ENCODE data around the gene PRDM16. TPM values are rescaled to one million over a fixed set of nuclear protein-coding genes. Genes with fewer than 3 reads are reported as not detected.

Gene PRDM16
- total RNA-seq, 1 experiment from 2014 or later = 6.1 TPM

GRCh38 chr1:3169665-3170356, 100.8 kb downstream of the PRDM16 start:
- ChIA-PET CTCF (no interaction called here), POLR2A (no interaction called here), RAD21 (ENCODE audit: low non-redundant PET in 1 of 2, low total read pairs in 2 of 2, uncharacterized antibody in 2 of 2, unreplicated experiment in 2 of 2) (no interaction called here)
- ATAC-seq (no peak), DNase-seq (ENCODE audit: low read depth, low spot score) (no peak)
- H3K9me2 ChIP-seq (ENCODE audit: insufficient read depth) = no peaks in the 10 kb centered on the region
- no peak overlapping the region for H2AFZ ChIP-seq (ENCODE audit: low read depth, low read length, poor library complexity, severe bottlenecking)
- H3K9ac ChIP-seq (ENCODE audit: low read length) = no peak overlapping the region
- no peaks in the 10 kb centered on the region; a peak in 1 of 4 replicates for H3K4me1 ChIP-seq (ENCODE audit: control insufficient read depth in 1 of 2, insufficient read depth in 2 of 2, low read length in 2 of 2)
- no peak overlapping the region for H3K27ac ChIP-seq (ENCODE audit: low read depth, low read length)
- intact Hi-C loops (cut with micrococcal nuclease) = no loop called here
- TF ChIP-seq CEBPB (IDR thresholded peaks at IDR 0.05; ENCODE audit: low read depth) (no peak), POLR2AphosphoS5 (IDR thresholded peaks at IDR 0.05; ENCODE audit: low read depth, low read length) (no peak), EGR1 (IDR thresholded peaks at IDR 0.05; ENCODE audit: low read depth) (no peak), YY1 (IDR thresholded peaks at IDR 0.05; ENCODE audit: extremely low read depth, insufficient replicate concordance, low read depth, low read length) (no peak), SIN3A (IDR thresholded peaks at IDR 0.05; ENCODE audit: low read depth) (no peak), EZH2 (IDR thresholded peaks at IDR 0.05) (no peak), ZFX (IDR thresholded peaks at IDR 0.05) (no peak), ZNF274 (IDR thresholded peaks at IDR 0.05; ENCODE audit: low read depth, low read length) (no peak), JUND (IDR thresholded peaks at IDR 0.05) (no peak), ATF3 (IDR thresholded peaks at IDR 0.05) (no peak), CTCF (IDR thresholded peaks at IDR 0.05 in 2 of 3, conservative IDR thresholded peaks at IDR 0.05 in 1 of 3; ENCODE audit: borderline replicate concordance in 1 of 3, insufficient read depth in 1 of 3, low read depth in 2 of 3, low read length in 2 of 3) (no peak), MAX (IDR thresholded peaks at IDR 0.05) (no peak), TCF7L2 (IDR thresholded peaks at IDR 0.05; ENCODE audit: borderline replicate concordance, extremely low read depth, insufficient read depth, insufficient read length) (no peak), CBX3 (IDR thresholded peaks at IDR 0.05; ENCODE audit: low read depth) (no peak)
- TF ChIP-seq, protein P1, sequence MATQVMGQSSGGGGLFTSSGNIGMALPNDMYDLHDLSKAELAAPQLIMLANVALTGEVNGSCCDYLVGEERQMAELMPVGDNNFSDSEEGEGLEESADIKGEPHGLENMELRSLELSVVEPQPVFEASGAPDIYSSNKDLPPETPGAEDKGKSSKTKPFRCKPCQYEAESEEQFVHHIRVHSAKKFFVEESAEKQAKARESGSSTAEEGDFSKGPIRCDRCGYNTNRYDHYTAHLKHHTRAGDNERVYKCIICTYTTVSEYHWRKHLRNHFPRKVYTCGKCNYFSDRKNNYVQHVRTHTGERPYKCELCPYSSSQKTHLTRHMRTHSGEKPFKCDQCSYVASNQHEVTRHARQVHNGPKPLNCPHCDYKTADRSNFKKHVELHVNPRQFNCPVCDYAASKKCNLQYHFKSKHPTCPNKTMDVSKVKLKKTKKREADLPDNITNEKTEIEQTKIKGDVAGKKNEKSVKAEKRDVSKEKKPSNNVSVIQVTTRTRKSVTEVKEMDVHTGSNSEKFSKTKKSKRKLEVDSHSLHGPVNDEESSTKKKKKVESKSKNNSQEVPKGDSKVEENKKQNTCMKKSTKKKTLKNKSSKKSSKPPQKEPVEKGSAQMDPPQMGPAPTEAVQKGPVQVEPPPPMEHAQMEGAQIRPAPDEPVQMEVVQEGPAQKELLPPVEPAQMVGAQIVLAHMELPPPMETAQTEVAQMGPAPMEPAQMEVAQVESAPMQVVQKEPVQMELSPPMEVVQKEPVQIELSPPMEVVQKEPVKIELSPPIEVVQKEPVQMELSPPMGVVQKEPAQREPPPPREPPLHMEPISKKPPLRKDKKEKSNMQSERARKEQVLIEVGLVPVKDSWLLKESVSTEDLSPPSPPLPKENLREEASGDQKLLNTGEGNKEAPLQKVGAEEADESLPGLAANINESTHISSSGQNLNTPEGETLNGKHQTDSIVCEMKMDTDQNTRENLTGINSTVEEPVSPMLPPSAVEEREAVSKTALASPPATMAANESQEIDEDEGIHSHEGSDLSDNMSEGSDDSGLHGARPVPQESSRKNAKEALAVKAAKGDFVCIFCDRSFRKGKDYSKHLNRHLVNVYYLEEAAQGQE (IDR thresholded peaks at IDR 0.05; ENCODE audit: low read depth) = no peak
- H3K36me3 ChIP-seq (ENCODE audit: control insufficient read depth in 1 of 2, insufficient read depth in 2 of 2, low read length in 2 of 2) = no peaks in the 10 kb centered on the region
- H4K20me1 ChIP-seq (ENCODE audit: insufficient read depth) = no peaks in the 10 kb centered on the region
- BruUV-seq (replicated peaks) = no TSS peak
- H3K4me3 ChIP-seq (replicated peaks in 1 of 2; ENCODE audit: low read depth in 1 of 2, low read length in 2 of 2) = no peak overlapping the region
- no peaks in the 10 kb centered on the region for H3K79me2 ChIP-seq (ENCODE audit: insufficient read depth, low read length)
- H3K9me3 ChIP-seq (ENCODE audit: control insufficient read depth in 1 of 2, insufficient read depth in 1 of 2, low read depth in 1 of 2, low read length in 2 of 2) = no peaks in the 10 kb centered on the region
- no peak overlapping the region for H3K4me2 ChIP-seq (ENCODE audit: low read length)
- H3K27me3 ChIP-seq (ENCODE audit: insufficient read depth, low read length) = no peaks in the 10 kb centered on the region
